NCI-H2107 (cell line): Measurements from ENCODE around the gene LPGAT1.
"Not testable (repeated sequence)": the region's sequence is repeated elsewhere in the genome, so short reads cannot be mapped to it uniquely, and the experiment has no call there.

Experiments used
- DNase-seq: peaks from one replicate; lab custom pipeline; 2025; lab: John Stamatoyannopoulos, UW

The LPGAT1 gene

GRCh38 chr1:211830328-211831142 is at the start of gene LPGAT1:
LPGAT1 (minus strand) TSS chr1:211830763; CDS start chr1:211829296, 1,467 bp downstream.
- DNase-seq, result peak; percentile 74

- DNase-seq, result no peak
These were observed 48.9 kb upstream of the LPGAT1 start for GRCh38 chr1:211879475-211879874.

GRCh38 chr1:211876851-211877590 is 46.5 kb upstream of the LPGAT1 start:
- DNase-seq, result no peak

DNA sequence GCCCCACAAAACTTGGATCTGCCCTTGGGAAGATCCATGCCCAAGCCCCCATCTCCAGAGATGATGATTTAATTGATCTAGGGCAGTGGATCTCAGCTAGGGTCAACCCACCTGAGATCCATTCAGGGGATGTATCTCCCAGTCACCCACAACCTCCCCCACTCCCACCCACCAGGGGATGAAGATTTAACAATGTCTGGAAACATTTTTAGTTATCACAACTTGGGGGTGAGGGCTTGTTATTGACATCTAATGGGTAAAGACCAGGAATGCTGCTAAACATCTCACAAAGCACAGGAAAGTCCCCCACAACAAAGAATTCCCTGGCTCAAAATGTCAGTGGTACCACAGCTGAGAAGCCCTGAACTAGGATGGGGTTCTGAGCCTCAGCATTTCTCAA is 45.0 kb upstream of the LPGAT1 start:
- DNase-seq, result no peak

GRCh38 chr1:211874521-211875347 is 44.2 kb upstream of the LPGAT1 start:
- DNase-seq, result no peak

- not testable (repeated sequence) for DNase-seq
These were observed 43.2 kb upstream of the LPGAT1 start for GRCh38 chr1:211873731-211874130.

DNA sequence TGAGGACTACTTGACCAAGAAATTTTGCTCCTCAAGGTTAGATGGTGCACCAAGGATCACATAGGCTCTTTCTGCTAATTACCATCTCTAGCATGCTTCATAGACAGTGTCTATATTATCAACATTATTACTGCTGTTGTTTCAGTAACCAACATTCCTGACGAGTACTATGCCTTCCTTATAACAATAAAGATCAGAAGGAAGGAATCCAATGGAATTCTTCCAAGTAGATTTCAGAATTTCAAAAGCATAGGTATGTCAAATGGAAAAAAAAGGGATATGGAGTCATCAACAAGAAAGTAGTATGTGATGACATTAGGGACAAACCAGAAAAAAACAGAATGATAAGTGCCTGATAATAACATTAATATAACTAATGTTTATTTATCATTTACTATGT is 39.6 kb upstream of the LPGAT1 start:
- no peak for DNase-seq

DNA sequence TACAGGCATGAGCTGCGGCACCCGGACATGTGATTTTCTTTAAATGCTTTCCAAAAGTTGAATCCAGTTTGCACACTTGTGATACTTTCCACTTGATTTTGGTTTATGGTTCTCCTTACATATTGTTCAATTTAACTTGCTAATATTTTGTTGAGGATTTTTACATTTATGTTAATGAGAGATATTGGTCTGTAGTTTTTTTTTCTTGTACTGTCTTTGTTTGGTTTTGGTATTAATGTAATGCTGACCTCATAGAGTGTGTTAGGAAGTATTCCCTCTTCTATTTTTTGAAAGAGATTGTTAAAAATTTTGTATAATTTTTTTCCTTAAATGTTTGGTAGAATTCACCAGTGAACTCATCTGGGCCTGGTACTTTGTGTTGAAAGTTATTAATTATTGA is 34.6 kb upstream of the LPGAT1 start:
- no peak for DNase-seq

- DNase-seq, result no peak
These were observed 28.8 kb upstream of the LPGAT1 start for GRCh38 chr1:211859405-211859804.

DNA sequence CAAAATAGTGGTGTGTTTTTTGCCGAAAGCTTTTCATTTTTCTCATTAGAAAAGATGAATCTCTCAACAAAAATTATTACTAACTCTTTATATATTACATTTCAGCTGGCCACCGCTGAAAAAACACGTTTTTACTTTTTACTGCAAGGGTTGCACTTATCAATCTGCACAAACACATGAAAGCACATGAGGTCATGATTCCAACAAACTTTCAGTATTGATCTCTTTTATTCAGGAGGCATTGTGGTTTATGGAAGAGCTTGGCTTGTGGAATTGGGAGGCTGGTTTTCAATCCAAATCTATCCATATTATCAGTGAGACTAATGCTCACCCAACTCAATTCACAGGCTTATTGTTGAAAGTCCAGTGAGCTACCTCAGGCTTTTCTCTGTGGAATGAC is 20.6 kb upstream of the LPGAT1 start:
- DNase-seq, result no peak

DNA sequence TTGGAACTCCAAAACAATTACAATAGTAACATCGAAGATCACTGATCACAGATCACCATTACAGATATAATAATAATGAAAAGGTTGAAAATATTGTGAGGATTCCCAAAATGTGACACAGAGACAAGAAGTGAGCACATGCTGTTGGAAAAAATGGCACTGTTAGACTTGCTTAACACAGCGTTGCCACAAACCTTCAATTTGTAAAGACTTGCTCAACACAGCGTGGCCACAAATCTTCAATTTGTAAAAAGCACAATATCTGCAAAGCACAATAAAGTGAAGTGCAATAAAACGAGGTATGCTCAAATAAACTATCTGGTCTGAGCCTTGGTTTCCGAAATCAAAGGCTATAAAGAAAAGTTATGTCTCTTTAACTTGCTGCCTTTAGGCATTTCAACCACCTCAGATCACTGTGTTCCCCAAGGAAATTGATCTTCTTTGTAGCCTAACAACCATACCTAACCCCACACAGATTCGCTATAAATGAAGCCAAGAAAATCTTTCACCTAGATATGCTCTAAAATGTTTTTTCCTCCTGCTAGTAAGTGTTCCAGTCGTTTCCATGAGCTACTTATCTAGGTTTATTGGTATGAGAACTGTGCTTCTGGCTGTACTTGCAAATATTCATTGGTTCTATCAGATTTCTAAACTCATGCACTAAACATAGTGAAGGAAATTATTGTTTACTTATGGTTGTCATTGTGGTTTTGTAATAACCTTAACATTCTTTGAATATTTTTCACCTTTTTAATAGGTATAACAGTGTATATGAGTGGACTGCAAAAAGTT is 13.1 kb upstream of the LPGAT1 start:
- no peak for DNase-seq

DNA sequence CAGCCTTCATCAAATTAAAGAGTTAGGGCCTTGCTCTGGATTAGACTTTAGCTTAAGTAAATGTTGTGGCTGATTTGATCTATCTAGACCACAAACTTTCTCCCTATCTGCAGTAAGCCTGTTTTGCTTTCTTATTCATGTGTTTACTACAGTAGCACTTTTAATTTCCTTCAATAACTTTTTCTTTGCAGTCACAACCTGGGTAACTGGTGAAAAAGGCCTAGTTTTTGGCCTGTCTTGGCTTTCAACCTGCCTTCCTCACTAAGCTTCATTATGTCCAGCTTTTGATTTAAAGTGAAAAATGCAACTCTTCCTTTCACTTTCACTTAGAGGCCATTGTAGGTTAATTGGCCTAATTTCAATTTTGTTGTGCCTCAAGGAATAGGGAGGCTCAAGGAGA is 12.5 kb upstream of the LPGAT1 start:
- no peak for DNase-seq

- DNase-seq, result no peak
These were observed 12.0 kb upstream of the LPGAT1 start for GRCh38 chr1:211842518-211842917.

GRCh38 chr1:211839106-211839505 is 8.5 kb upstream of the LPGAT1 start:
- no peak for DNase-seq

- no peak for DNase-seq
These were observed 2.7 kb upstream of the LPGAT1 start for GRCh38 chr1:211833174-211833820.

GRCh38 chr1:211832661-211833060 is 2.1 kb upstream of the LPGAT1 start:
- no peak for DNase-seq

DNA sequence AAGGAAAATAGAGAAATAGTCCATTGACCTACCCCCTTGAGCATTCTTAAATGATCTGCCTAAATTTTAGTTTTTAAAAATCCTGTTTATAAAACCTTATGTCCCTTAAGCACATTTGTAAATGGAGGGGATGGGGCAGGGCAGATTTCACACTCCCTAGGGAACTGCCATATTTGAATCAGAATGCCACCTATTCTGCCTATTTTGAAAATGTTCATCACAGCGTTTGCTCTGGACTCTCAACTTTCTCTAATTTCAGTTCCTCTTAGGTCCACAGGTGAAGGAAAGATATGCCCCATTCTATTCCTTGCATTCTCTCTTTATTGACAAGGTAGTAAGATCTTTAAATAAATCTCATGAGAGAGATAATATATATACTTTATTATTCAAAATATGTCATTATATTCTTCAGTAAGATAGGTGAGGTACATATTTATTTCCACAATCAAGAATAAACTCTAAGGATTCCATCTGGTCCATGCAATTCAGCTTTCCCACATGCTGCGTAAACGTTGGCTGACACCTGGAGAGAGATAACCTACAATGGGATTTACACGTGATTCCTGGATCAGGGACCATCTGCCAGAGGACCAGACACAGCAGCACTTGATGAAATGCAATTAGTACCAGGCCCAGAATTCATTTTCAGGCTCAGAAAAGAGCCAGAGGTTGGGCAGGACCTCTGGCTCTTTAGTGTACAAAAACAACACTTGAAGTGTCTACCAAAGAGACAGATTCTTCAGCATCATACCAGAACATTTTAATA is 1.2 kb upstream of the LPGAT1 start:
- no peak for DNase-seq

DNA sequence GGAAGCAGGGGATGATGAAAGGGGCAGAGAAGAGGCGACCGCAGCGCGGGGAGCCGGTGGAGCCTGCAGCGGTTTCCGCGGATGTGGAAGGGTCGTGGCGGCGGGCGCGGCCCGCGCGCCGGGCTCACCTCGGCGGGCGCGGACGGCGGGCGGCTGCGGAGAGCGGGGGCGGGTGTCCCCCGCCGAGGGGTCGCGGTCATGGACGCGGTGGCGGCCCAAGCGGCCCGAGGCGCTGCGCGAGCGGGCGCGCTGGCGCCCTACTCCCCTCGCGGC is 572 bp downstream of the LPGAT1 start:
- no peak for DNase-seq

- peak; percentile 38 for DNase-seq
These were observed 1.1 kb downstream of the LPGAT1 start for GRCh38 chr1:211829343-211830054.
